ENCODE measurements around the gene GPR37L1.
"Not testable (repeated sequence)": the region's sequence is repeated elsewhere in the genome, so short reads cannot be mapped to it uniquely, and the experiment has no call there.

GPR37L1 gene

DNA sequence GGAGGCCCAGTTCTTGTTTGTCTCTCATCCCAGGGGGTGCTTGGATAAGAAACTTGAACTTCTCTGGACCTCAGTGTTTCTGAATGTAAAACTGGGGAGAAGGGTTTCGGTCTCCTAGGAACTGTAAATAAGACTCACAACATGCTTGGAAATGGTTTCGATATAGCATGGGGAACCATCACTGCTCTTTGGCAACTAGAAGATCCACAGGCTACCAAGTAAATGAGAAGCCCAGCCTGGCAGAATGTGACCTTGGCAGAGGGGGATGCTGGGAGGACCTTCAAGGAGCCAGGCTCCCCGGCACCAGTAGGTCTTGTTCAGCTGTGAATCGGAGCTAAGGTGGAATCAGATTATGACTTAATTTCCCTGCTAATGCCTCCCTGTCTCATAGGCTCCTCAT is 18.1 kb downstream of the GPR37L1 start:
- DNase-seq (ENCODE audit: low read depth), result no peak
- TF ChIP-seq CTCF (IDR thresholded peaks at IDR 0.05; ENCODE audit: low read depth, low read length, missing control alignments), result no peak
- in situ Hi-C loops (cut with HindIII; ENCODE audit: low sequenced_read_pairs), result no loop called here
- no peak overlapping the region for H3K4me3 ChIP-seq (ENCODE audit: low read depth, low read length)

GRCh38 chr1:202141468-202141867 is 18.8 kb downstream of the GPR37L1 start:
- DNase-seq (ENCODE audit: low read depth); H3K4me3 ChIP-seq (ENCODE audit: low read depth, low read length); in situ Hi-C loops (cut with HindIII; ENCODE audit: low sequenced_read_pairs): not testable (repeated sequence)

DNA sequence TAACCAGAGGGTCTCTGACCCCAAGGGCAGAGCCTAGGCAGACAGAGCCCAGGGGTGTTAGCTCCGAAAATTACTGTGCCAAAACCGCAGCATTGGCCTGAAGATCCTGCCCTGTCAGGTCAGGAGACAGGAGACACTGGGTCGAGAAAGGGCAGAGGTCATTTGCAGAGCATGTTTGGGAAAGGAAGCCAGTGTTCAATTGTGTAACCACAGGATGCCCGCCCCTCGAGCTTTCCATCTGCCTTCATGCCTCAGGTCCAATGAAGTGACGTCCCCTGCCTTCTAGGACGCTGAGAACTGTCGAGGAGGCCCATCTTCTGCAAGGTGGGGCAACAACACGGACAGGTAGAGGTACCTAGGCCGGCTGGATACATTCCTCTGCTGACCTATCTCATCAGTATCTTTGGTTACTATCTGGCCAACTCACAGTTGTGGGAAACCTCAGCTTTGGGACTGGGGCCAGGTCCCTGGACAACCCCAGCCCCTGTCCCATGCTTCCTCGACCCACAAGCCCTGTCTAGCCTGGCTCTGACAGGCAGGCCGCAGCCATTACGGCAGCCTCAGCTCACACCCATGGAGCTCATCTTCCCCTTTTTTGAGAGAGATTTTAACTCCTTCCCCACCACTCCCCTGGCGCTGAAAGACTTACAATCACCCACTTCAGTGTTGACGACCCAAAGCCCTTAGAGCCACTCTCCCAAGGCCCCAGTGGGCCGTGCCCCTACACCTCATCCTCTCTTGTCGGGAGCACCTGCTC is 20.5 kb downstream of the GPR37L1 start:
- DNase-seq (ENCODE audit: low read depth), result no peak
- in situ Hi-C loops (cut with HindIII; ENCODE audit: low sequenced_read_pairs), result no loop called here
- H3K4me3 ChIP-seq (ENCODE audit: low read depth, low read length), result peak overlapping the region; percentile 86
- TF ChIP-seq CTCF (IDR thresholded peaks at IDR 0.05; ENCODE audit: low read depth, low read length, missing control alignments), result no peak

- in situ Hi-C loops (cut with HindIII; ENCODE audit: low sequenced_read_pairs), result no loop called here
- H3K4me3 ChIP-seq (ENCODE audit: low read depth, low read length), result peak overlapping the region; percentile 86
- DNase-seq (ENCODE audit: low read depth), result no peak
- TF ChIP-seq CTCF (IDR thresholded peaks at IDR 0.05; ENCODE audit: low read depth, low read length, missing control alignments), result no peak
These were observed 21.2 kb downstream of the GPR37L1 start for GRCh38 chr1:202143768-202144401.

- in situ Hi-C loops (cut with HindIII; ENCODE audit: low sequenced_read_pairs), result no loop called here
- TF ChIP-seq CTCF (IDR thresholded peaks at IDR 0.05; ENCODE audit: low read depth, low read length, missing control alignments), result no peak
- peak within 1 kb of the TSS; percentile 86 for H3K4me3 ChIP-seq (ENCODE audit: low read depth, low read length)
- no peak for DNase-seq (ENCODE audit: low read depth)
These were observed 21.8 kb downstream of the GPR37L1 start, which contains the start of gene ARL8A for GRCh38 chr1:202144402-202145067. ARL8A (minus strand) TSS chr1:202144737; CDS start chr1:202144572, 165 bp downstream.

- no peak for TF ChIP-seq CTCF (IDR thresholded peaks at IDR 0.05; ENCODE audit: low read depth, low read length, missing control alignments)
- in situ Hi-C loops (cut with HindIII; ENCODE audit: low sequenced_read_pairs), result no loop called here
- DNase-seq (ENCODE audit: low read depth), result no peak
- H3K4me3 ChIP-seq (ENCODE audit: low read depth, low read length), result peak overlapping the region; percentile 86
These were observed 22.5 kb downstream of the GPR37L1 start for GRCh38 chr1:202145068-202145743.

DNA sequence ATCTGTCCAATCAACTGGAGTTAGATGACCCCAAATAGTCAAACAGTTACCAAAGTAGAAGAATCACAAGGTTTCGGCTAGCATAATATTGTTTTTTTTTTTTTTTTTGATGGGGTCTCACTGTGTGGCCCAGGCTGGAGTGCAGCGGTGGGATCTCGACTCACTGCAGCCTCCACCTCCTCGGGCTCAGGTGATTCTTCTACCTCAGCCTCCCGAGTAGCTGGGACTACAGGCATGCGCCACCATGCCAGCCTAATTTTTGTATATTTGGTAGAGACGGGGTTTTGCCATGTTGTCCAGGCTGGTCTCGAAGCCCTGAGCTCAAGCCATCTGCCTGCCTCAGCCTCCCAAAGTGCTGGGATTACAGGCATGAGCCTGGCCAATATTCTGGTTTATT is 23.0 kb downstream of the GPR37L1 start:
- in situ Hi-C loops (cut with HindIII; ENCODE audit: low sequenced_read_pairs); DNase-seq (ENCODE audit: low read depth); H3K4me3 ChIP-seq (ENCODE audit: low read depth, low read length): not testable (repeated sequence)
